ENCODE results near the gene CCDC86. TPM values are rescaled to one million over a fixed set of nuclear protein-coding genes. Genes with fewer than 3 reads are reported as not detected.

The CCDC86 gene
- total RNA-seq, 1 experiment from 2014 or later = 22.3 TPM

- no peak for DNase-seq (ENCODE audit: low read depth in 1 of 2, low spot score in 2 of 2)
- no peak overlapping the region for H3K4me3 ChIP-seq
- peaks cover 52% of the 10 kb centered on the region for H3K36me3 ChIP-seq
- H3K4me1 ChIP-seq (replicated peaks) = no peaks in the 10 kb centered on the region
- no peaks in the 10 kb centered on the region for H3K9me3 ChIP-seq (replicated peaks)
- H3K27me3 ChIP-seq (replicated peaks) = no peaks in the 10 kb centered on the region
- no peak overlapping the region for H3K27ac ChIP-seq
Observed at GRCh38 chr11:60891103-60891741, 49.3 kb downstream of the CCDC86 start.

GRCh38 chr11:60895687-60896086 lies 53.8 kb downstream of the CCDC86 start:
- no peaks in the 10 kb centered on the region for H3K4me1 ChIP-seq (replicated peaks)
- DNase-seq (ENCODE audit: low read depth in 1 of 2, low spot score in 2 of 2) = no peak
- no peaks in the 10 kb centered on the region for H3K27me3 ChIP-seq (replicated peaks)
- H3K27ac ChIP-seq = no peak overlapping the region
- peaks cover 97% of the 10 kb centered on the region for H3K36me3 ChIP-seq
- no peak overlapping the region for H3K4me3 ChIP-seq
- H3K9me3 ChIP-seq (replicated peaks) = no peaks in the 10 kb centered on the region

- Histone ChIP-seq H3K27ac (no peak overlapping the region), H3K4me3 (no peak overlapping the region), H3K27me3 (replicated peaks) (no peaks in the 10 kb centered on the region), H3K36me3 (peaks cover 98% of the 10 kb centered on the region), H3K9me3 (replicated peaks) (no peaks in the 10 kb centered on the region), H3K4me1 (replicated peaks) (no peaks in the 10 kb centered on the region)
- DNase-seq (ENCODE audit: low read depth in 1 of 2, low spot score in 2 of 2) = no peak
Observed at GRCh38 chr11:60897496-60897895, 55.6 kb downstream of the CCDC86 start.

GRCh38 chr11:60899046-60899936 lies 57.4 kb downstream of the CCDC86 start:
- Histone ChIP-seq H3K27ac (no peak overlapping the region), H3K4me3 (no peak overlapping the region), H3K36me3 (peaks cover 94% of the 10 kb centered on the region), H3K27me3 (replicated peaks) (no peaks in the 10 kb centered on the region), H3K9me3 (replicated peaks) (no peaks in the 10 kb centered on the region), H3K4me1 (replicated peaks) (no peaks in the 10 kb centered on the region)
- peak in 1 of 2 experiments; percentile 67 for DNase-seq (ENCODE audit: low read depth in 1 of 2, low spot score in 2 of 2)

GRCh38 chr11:60899977-60900376 lies 58.1 kb downstream of the CCDC86 start:
- Histone ChIP-seq H3K9me3 (replicated peaks) (no peaks in the 10 kb centered on the region), H3K36me3 (peaks cover 93% of the 10 kb centered on the region), H3K4me3 (no peak overlapping the region), H3K4me1 (replicated peaks) (peaks cover 3% of the 10 kb centered on the region), H3K27ac (no peak overlapping the region), H3K27me3 (replicated peaks) (no peaks in the 10 kb centered on the region)
- DNase-seq (ENCODE audit: low read depth in 1 of 2, low spot score in 2 of 2) = no peak

Other genes with a start within 250 kb of the CCDC86 start
- not detected in 2 replicates for gene MS4A8, start 142.5 kb upstream of the CCDC86 start, total RNA-seq (2014; rRNA removed; shearing (Covaris generic))
- gene MS4A18, start 117.4 kb upstream of the CCDC86 start, total RNA-seq (2014; rRNA removed; shearing (Covaris generic)) = not detected in 2 replicates
- not detected in 2 replicates for gene MS4A15, start 85.2 kb upstream of the CCDC86 start, total RNA-seq (2014; rRNA removed; shearing (Covaris generic))
- not detected in 2 replicates for gene MS4A10, start 56.8 kb upstream of the CCDC86 start, total RNA-seq (2014; rRNA removed; shearing (Covaris generic))
- 1.1 TPM in 1 of 2 replicates, not detected in the other for gene PTGDR2, start 13.8 kb downstream of the CCDC86 start, total RNA-seq (2014; rRNA removed; shearing (Covaris generic))
- not detected in 2 replicates for gene ZP1, start 25.4 kb downstream of the CCDC86 start, total RNA-seq (2014; rRNA removed; shearing (Covaris generic))
- 79.9 and 109 TPM in 2 replicates for gene PRPF19, start 64.5 kb downstream of the CCDC86 start, total RNA-seq (2014; rRNA removed; shearing (Covaris generic))
- gene TMEM109, start 72.0 kb downstream of the CCDC86 start, total RNA-seq (2014; rRNA removed; shearing (Covaris generic)) = 90.4 and 136 TPM in 2 replicates
- gene TMEM132A, start 82.3 kb downstream of the CCDC86 start, total RNA-seq (2014; rRNA removed; shearing (Covaris generic)) = 47.5 and 60.7 TPM in 2 replicates
- gene SLC15A3, start 110.1 kb downstream of the CCDC86 start, total RNA-seq (2014; rRNA removed; shearing (Covaris generic)) = 26.5 and 35.8 TPM in 2 replicates
- gene CD6, start 129.6 kb downstream of the CCDC86 start, total RNA-seq (2014; rRNA removed; shearing (Covaris generic)) = 0.05 TPM in 1 of 2 replicates, not detected in the other

Measured in SJSA1 (cell line).